HG02885 (cell line): ENCODE data around the gene CHCHD3.

Experiments used
- ATAC-seq: cut with Tn5 transposase; IDR thresholded peaks from one replicate; pipeline ENCODE4 v1.9.1; 2021; ENCODE audit warnings: mild to moderate bottlenecking; ENCODE audit not compliant: unreplicated experiment, poor library complexity

The CHCHD3 gene

DNA sequence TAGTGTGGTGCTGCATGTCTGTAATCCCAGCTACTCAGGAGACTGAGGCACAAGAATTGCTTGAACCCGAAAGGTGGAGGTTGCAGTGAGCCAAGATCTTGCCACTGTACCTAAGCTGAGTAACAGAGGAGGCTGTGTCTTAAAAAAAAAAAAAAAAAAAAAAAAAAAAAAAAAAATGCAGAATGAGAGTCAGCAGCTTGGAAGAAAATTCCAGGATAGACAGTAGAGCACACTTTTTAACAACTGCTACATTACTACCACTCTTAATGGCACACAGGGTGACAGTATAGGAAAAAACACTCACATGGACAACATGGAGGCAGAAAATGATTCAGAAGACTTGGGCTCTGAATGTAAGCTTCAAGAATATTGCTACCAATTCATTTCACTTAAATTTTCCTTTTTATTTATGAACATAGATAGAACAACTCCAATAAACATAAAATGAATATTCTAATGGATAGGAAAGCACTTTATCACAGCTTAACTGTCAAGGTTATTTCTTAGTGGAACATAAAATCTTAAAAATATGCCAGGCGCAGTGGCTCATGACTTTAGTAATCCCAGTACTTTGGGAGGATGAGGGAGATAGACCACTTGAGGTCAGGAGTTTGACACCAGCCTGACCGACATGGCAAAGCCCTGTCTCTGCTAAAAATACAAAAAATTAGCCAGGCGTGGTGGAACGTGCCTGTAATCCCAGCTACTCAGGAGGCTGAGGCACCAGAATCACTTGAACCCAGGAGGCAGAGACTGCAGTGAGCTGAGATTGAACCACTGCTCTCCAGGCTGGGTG, 31.5 kb downstream of the CHCHD3 start:
- ATAC-seq = no peak

DNA sequence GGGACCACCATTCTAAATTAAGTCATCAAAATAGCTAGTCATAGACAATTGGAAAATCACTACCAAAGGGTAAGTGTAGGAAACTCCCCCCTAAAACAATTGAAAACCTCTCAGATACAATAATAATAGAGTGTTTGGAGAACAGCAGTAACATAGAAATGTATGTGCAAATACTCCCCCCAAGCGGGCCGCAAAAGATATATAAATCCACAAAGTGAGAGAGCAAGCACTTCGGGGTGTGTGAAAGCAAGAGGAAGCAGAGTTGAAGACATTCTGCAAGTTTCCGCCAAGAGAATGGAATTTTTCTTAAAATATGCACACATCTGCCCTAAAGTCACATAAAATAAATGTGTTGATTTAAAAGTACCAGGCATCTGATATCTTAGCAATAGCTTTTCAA, 33.3 kb downstream of the CHCHD3 start:
- no peak for ATAC-seq

DNA sequence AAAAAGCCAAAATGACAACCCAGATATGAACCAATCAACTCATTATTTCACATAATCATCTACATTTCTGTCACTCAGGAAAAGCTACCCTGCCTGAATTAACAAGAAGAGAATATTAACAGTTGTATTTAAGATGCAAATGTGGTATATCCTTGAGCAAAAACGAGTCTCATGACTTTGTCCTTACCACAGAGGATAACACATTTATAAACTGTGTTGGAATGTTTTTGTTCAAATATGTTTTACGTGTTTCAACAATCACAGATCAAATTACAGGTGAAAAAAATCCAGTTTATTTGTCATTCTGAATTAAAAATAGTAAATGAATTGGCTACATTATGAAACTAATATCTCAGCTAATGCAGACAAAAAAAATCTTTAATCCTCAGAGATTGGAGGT, 34.6 kb downstream of the CHCHD3 start:
- ATAC-seq = no peak

DNA sequence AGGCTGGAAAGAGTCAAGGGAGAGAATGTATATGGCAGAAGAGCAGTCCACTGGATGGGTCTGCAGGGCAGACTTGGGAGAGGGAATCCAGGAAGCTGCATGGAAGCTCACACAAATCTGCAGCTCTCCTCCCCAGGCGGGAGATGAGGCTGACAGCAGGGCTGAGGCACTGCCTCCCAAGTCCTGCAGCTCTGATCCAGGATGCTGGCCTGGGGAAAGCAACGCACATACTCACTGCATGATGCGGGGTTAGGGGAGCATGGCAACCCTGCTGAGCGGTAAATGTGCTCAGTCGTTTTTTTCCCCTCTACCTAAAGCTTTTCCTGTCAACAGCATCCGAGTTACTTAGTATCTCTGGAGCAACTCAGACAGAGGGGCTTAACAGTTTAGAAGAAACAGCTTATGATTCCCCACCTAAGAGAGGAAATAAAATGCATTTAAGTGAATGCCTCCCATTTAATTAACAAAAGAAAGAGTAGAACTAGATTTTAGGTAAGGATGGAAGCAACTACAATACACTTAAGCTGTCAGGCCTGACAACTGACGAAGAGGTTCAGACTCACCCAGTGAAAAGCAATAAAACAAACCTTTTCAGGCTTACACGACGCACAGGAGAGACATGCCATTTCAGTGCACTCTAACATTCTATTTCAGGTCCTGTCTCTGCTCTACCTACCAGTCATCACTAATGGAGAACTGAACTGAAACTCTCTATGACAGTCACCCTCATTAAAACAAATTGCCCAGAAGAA, 37.0 kb downstream of the CHCHD3 start:
- no peak for ATAC-seq

DNA sequence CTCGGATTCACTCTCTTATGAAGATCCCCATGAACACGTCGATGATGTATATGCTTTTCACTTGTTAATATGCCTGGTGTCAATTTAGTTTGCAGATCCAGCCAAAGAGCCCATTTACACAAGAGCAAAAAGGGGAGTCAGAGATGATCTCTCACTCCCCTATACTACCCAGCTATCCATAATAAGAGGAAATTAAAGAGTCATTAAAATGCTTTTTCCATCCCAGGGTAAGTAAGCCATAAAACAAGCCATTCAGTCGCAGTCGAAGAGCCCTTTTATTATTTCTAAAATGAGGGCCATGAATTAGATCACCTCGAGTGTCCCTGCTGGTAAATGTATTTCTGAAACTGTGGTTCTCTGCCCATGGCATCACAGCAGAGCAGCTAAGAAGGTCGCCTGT, 41.2 kb downstream of the CHCHD3 start:
- no peak for ATAC-seq

DNA sequence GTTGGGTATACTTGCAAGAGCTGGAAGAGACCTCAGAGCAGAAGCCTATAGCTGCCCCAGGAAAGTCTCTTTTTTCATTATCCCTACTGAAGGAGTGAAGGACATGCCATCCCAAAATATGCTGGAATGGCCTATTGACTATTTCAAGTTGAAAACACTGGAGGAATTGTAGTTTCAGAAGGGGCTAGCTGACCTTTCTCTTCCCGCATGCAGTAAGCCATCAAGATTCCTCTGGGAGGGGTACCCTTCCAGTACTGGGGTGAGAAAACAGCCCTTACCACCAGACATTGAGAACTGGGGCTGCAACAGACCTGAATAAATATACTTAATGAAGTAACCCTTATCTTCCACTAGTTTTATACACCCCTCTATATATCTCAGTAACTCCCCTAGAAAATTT, 41.7 kb downstream of the CHCHD3 start:
- ATAC-seq = no peak

DNA sequence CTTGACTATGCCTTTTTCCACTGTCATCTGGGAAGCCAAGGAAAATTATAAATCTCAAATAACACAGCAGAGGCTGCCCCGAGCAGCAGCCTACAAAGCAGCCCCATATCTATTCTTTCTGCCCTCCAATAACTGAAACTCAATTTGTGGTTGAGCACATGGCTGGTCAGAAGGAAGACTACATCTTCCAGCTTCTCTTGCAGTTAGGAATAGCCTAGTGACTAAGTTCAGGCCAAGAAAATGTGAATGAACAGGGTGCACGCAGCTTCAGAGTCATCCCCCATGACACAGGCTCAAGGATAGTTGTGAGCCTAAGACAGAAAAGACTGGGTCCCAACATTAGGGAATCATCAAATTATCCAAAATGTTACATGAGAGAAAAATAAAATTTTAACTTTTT, 42.3 kb downstream of the CHCHD3 start:
- no peak for ATAC-seq

DNA sequence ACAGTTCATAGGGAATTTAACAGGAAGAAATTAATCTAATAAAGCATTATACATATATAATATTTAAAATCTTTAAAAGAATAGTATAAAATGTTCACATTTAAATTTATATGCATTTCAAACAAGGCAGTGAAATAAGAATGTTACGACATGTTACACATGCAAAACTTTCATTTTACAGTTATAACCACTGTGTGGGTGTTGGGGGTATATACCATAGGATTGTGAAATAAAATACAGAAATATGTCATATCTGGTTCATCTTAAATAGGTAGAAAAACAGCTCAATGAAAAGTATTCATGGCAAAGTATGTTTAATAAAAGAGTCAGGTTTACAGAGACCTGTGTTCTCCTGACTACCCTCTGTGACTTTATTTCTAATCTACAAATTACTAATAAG, 45.6 kb downstream of the CHCHD3 start:
- no peak for ATAC-seq

DNA sequence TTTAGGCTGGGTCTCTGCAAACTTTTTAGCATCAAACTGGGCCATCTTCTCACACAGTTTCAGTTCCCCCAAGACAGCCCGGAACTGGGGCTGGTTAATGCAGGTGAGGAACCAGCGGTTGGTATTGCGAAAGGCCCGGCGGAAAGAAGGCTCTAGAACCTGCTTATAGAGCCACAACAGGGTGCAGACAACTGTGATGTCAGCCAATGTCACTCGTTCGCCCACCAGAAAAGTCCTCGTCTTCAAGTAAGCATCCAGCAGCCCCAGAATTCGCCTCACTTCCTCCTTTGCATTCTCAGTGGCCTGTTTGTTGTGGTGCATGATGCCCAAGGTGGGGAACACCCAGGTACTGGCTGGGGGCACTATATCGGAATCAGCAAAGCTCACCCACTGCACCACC, 46.6 kb downstream of the CHCHD3 start:
- peak; percentile 97 for ATAC-seq

DNA sequence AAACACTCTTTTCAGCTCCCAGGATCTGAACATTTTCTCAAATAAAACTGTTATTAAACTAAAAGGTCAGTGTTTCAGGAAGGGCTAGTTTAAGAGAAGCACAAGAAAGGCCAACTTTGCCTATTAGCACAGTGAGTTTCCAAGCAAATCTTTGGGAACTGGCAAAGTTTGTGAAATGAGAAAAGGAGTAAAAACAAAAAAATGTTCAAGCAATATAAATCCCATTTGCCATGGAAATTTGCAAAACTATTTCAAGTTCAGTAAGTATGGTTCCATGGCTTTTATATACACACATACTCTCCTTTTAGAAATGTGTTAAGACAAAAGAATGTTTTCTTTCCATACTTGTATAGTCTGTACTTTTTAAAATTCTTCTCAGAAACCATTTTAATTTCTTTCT, 51.5 kb downstream of the CHCHD3 start:
- ATAC-seq = no peak

DNA sequence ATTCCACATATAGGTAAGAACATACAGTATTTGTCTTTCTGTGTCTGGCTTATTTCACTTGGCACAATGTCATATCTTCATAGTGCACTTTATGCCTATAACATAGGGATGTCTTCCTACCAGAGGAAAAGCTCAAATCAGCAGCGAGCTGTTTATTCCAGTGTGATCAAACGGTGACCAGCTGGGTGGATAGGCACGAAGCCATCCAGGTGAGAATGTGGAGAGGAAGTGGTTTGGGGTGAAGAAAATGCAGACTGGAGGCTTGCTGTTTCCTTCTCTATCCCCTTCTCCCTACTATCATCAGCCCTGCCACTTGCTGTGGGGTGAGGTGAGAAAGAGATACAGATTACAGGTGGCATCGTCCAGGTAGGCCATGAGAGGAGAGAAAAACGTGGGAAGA, 52.4 kb downstream of the CHCHD3 start:
- no peak for ATAC-seq

DNA sequence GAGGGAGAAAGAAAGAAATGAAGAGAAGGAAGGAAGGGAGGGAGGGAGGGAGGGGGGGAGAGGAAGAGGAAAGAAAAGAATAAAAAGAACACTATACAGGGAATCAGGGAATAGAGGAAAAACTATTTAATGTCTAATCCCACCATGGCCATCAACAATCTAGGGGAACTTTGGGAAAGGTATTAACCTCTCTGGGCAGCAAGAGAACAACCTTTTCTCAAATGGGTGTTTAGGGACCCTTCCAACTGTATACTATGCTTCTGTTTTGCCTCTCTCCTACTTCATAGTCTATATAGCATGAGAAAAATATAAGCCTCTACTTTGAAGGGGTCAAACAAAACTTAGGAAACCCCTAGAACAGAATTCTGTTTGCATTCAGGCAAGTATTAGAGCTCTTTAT, 54.5 kb downstream of the CHCHD3 start:
- no peak for ATAC-seq

DNA sequence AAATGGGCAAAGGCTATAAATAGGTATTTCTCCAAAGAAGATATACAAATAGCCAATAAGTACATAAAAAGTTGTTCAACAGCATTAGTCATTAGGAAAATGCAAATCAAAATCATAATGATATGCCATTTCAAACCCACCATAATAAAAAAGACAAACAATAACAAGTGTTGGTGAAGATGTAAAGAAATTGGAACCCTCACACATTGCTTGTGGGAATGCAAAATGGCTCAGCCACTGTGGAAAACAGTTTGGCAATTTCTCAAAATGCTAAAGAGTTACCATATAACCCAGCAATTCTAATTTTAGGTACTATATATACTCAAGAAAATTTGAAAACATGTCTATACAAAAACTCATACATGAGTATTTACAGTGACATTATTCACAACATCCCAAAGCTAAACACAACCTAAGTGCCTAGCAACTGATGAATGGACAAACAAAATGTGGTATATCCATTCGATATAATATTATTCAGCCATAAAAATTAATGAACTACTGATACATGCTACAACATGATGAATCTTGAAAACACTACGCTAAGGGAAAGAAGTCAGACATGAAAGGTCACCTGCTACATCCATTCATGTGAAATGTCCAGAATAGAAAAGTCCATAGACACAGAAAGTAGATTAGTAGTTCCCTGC, 55.6 kb downstream of the CHCHD3 start:
- ATAC-seq = no peak

DNA sequence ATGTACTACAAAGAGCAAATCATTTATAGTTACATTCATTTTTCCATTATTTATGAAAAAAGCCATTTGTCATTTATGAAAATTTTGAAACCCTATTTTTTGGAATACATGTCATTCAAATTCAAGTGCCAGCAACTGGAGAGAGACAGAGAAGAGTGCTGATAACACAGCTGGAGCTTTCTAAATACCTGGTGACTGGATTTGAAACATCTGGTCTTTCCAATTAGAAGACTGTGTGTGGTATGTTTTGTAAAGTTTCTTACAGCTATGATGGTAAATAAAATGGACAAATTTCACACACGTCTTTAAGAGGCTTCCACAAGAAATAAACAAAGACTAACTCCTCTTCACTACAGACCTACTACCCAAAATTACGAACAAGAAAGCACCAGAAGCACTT, 56.8 kb downstream of the CHCHD3 start:
- ATAC-seq = no peak

DNA sequence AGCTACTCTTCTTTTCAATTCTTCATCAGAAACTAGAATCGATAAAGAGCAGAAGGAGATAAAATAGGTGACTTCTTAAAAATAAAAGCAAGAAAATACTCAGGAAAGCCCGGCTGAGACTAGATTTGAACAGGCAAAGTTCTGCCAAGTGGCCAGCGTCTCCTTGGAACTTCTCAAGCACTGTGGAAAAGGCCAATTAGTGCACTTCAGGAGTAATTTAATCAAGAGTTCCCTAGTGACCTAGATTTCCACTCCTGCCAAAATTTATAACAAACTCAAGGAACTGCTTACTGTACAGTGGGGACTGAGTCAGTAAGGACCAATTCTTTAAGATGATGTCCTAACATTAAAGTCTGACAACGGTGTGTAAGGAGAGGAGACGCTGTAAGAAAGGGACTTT, 57.3 kb downstream of the CHCHD3 start:
- ATAC-seq = no peak

DNA sequence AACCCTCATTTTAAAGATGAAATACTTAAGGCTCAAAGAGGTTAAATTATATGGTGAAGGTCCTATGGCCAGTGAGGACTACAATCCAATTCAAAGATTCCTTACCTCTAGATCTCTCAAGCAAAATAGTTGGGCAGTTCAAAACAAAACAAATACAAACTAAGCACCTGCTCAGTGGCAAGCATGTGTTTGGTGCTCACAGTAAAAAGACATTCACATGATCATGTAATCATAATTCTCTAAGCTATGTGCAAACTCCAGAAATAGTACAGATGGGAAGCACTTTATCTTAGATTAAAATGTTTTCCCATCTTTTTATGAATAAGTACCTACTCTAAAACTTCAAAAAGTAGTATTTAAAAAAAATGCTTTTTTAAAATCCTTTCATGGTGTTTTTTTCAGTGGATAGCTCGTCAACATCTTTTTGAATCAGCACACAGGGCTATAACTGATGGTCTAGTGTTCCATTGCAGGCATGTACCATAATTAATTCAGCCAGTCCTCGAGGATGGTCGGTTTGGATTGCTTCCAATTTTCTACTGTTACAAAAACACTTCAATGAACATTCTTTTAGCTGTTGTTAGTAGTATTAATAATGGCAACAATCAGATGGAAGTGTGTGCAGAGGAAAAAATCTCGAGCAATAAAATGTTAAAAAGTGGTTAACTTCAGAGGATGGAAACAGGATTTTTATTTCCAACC, 58.4 kb downstream of the CHCHD3 start:
- no peak for ATAC-seq

DNA sequence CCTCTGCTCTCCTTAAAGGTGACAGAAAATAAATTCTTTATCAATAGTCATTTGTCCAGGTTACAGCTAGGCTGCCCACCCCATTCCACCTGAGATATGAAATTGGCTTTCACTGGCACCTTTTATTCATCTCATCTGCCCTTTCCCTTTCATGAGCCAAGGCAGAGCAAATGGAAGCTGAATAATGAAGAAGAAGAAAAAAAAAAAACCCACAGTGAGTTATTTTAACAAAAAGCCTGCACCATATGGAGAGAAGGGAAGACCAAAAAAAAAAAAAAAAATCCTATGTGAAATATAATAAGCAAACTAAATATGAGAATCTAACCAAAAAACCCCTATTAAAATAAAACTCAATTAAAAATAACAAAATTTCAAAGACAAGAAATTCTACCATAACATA, 59.2 kb downstream of the CHCHD3 start:
- no peak for ATAC-seq

DNA sequence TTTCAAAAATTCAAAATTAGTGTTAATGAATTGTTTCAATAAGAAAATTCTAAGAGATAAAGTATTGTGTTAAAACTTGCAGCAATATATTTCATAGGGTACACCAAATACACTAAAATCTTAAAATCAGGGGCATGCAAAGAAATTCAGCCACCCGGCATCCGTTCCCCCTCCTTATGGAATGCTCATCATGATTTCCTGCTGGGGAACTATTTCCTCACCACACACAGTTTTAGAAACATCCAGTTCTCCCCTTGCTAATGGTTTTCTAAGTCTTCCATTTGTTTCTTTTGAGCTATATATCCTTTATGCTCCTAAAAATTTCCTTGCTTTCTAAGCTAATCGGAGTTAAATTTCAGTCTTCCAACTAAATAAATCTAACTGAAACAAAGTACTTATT, 60.7 kb downstream of the CHCHD3 start:
- ATAC-seq = no peak

DNA sequence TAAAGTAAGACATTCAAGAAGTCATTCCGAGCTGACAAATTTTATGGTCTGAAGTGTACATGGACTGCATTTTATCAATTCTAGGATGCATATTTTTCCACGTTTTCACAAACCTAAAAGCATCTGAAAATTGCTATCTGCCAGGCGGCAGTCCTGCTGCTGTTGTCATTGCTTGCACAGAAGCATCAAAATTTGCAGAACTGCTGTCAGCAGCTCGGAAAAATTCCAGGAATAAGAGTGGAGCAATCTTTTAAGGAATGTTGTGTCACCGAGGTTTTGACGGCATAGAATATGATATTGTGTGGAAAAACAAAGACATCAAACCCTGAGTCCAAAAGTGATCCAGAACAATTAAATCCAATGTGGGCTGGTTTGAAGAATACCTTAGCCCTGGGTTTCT, 61.4 kb downstream of the CHCHD3 start:
- ATAC-seq = no peak

DNA sequence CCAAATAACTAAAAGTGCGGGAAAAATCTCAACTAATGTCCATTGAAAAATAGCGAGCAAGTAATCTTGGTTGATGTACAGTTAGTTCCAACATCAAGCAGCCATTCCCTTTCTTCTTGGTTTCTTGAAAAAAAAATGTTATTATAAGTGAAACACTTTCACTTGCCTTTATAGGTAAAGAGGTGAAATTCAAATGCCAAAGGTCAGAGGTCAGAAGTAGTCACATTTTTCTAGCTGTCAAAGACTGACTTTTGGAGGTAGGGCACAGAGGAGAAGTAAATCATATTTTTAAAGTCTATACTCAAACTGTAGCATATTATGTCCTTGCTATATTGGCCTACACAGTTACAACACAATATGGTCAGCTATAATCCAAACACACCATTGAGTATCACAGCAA, 62.3 kb downstream of the CHCHD3 start:
- no peak for ATAC-seq

DNA sequence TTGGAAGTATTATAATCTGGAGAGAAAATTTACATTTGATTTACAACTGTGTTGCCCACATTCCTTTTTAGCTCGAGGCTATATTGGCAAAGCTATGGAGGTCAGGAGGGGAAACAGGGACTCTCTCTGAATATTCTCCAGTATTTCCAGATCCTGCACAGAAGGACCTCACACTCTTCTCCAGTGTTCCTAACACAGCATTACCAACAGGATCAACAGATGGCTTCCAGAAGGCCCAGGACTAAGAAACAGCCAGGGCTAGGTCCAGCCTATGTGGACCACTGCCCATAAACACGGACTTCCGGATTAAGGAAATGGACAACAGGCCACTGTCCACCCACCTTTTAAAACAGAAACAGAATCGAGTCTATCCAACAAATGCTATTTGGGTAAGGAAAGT, 65.3 kb downstream of the CHCHD3 start:
- no peak for ATAC-seq
